Inflammatory macrophage treated with lipopolysaccharide for 4 hours (primary cell): ENCODE measurements around the gene TUT7.
"Not testable (repeated sequence)": the region's sequence is repeated elsewhere in the genome, so short reads cannot be mapped to it uniquely, and the experiment has no call there.

Experiments used
- DNase-seq: peaks from one replicate; pipeline ENCODE4 v3.0.0-alpha.2; 2020

Gene TUT7

GRCh38 chr9:86354011-86354817, at the start of gene TUT7:
Gene TUT7 (minus strand): TSS chr9:86354410. CDS start chr9:86353199, 1,211 bp downstream.
- DNase-seq: peak; percentile 96

DNA sequence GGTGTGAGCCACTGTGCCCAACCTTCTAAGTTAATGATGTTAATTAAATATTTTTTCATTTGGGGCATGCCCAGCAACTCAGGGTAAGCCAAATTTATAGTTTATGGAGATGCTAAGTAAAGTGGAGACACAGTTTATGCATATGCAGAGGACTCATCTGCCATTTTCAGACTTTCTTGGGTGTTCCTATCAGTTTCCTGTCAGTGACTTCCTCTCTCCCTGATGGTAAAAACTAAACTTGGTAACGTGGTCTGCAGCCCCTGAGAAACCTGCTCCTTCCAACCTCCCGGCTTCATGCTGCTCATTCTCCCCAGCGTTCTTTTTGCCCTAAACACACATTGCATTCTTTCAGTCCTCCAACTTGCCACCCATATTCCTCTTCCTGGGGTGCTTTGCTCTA, 48.4 kb upstream of the TUT7 start:
- DNase-seq: no peak

DNA sequence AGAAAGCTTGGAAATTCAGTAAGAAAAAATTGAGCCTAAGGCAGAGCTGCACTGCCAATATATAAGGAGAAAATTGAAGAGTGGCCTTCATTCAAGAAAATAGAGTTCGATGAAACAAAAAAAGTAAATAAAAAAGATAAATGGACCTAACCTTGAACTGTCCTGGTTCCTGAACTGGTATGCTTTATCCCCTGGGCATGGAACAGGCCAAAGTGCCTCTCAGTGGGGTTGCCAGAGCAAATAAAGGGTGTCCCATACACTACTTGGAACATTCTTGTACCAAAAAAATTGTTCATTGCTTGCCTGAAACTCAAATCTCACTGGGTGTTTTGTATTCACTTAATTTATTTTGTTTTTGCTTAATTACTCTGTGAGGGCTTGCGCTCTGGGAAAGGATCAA, 42.2 kb upstream of the TUT7 start:
- no peak for DNase-seq

DNA sequence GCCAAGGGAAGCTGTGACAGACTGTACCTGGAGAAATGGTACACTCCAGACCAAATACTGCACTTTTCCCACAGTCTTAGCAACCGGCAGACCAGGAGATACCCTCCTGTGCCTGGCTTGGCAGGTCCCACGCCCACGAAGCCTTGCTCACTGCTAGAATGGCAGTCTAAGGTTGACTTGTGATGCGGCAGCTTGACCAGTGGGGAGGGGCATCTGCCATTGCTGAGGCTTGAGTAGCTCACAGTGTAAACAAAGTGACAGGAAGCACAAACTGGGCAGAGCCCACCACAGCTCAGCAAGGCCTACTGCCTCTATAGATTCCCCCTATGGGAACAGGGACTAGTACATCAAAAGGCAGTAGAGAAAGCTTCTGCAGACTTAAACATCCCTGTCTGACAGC, 36.0 kb upstream of the TUT7 start:
- DNase-seq: not testable (repeated sequence)

DNA sequence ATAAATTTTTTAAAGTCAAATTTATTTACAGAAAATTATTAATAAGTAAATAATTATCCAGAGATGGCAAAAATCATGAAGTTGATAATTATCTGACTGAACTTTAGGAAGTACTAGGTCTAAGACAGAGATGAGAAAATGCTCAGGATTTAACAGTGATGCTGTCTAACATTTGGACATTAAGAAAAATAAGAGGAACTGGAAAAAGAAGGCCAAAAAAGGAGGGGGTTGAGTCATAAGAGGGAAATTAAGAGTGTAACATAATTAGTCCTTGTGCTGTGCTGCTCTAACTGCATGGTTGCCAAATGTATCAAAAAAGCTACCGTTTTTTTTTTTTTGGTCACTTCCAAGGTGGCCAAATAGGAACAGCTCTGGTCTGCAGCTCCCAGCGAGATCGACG, 35.4 kb upstream of the TUT7 start:
- DNase-seq: peak; percentile 35

DNA sequence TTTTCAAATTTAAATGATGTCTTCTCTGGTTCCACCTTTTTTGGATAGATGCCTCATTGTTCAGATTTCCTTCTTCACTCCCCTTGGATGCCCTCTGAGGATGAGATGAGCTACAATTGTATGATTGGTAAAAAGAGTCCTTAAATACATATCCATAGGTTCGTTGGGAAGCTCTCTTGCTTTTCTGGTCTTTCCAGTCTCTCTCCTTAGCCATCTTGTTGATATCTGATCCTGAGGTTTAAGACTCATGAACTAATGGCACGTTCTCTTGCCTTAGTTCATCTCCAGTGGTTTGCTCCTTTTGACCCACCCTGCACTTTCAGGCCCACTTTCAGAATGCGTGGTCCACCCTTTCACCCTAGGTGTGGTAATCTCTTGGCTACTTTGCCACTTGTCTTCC, 33.2 kb upstream of the TUT7 start:
- DNase-seq: no peak

- DNase-seq: not testable (repeated sequence)
These were observed 28.8 kb upstream of the TUT7 start for GRCh38 chr9:86383000-86383399.

- DNase-seq: no peak
These were observed 21.8 kb upstream of the TUT7 start for GRCh38 chr9:86376016-86376415.

GRCh38 chr9:86369810-86370209, 15.6 kb upstream of the TUT7 start:
- no peak for DNase-seq

DNA sequence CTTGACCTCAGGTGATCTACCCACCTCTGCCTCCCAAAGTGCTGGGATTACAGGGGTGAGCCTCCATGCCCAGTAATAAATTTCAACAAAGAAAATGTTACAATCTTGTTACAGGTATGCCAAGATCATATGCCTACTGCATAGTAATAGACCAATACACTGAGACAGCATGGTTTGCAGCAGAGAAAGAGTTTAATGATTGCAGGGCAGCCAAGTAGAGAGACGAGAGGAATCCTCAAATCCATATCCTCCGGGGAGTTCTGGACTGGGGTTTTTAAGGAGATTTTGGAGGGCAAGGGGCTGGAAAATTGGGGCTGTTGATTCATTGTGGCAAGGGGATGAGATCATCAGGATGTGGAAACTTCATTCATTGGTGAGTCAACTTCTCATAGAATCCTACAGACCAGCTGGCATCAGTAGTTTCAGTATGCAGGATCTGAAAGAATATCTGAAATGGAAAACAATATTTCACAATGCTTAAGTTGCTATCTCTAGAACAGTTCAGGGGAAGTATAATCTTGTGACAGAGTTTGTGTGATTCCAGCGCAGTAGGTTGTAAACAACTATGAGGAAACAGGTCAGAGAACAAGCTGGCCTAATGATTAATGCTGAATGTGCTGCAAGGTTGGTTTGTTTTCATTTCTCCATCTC, 14.8 kb upstream of the TUT7 start:
- peak; percentile 99 for DNase-seq

DNA sequence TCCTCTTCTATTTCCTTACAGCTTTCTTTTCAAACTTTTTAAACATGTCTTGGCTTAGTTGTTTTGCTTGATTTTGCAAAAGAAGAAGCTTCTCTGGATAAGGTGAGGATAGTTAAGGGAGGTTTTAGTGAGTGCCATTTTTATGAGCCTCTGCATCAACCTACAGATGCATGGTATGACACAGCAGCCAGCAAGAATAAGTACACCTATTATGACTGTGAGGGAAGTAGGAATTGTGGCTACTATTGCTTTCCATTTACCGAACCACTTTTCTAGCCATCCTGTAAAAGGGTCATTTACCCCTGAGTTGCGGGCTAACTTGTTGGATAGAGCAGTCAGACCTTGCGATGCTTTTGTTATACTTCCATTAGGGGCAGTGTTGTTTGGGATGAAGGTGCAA, 7.0 kb upstream of the TUT7 start:
- DNase-seq: no peak

- peak; percentile 73 for DNase-seq
These were observed 5.1 kb upstream of the TUT7 start for GRCh38 chr9:86359151-86359879.

DNA sequence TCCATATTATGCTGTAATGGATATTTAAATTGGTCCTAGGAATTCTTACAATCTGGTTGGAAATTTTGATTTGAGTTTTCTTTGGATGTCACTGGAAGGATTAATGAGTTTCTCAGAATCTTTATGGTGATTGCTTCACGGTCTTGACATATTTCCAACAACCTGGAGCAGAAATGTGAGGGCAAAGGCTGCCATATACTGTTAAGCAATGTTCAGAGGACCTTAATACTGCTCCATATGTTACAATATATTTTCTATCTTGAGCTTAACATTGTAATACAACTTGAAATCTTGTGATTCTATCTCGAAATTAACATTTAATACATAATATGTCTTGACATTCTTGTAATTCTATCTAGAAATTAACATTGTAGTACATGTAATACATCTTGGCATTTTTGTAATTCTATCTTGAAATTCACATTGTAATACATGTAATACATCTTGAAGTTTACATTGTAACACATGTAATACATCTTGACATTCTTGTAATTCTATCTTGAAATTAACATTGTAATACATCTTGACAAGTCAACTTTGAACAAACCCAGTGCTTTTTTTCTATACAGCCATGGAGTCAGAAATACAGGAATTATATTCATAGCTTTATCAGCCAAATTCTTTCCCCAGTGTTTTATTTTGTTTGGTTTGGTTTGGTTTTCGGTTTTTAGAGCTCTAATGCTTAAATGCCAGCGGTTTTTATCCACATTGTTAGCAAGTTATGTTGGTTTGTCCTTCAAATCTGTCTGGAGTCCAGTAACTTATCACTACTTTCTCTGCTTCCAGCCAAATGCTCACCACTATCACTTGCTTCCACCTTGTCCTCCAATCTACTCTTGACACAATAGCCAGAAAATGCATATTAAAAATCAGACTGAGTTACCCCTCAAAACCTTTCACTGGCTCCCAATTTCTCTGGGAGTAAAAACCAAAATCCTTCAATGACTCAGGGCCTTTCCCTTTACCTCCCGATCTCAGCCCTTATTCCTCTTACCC, 3.0 kb upstream of the TUT7 start:
- DNase-seq: no peak

DNA sequence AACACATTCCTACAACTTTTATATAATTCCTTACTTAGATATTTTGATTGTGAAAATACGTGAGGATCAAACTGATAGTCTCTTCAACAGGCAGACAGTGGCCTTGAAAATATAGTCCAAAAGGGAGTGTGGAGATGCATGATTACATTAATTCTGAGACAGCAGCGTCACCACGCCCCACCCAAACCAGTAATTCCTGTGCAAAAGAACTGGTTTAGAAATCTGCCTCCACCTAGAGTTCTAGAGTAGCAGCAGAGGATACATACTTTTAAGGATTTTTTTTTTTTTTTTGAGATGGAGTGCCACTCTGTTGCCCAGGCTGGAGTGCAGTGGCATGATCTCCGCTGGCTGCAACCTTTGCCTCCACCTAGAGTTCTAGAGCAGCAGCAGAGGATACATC, 1.6 kb upstream of the TUT7 start:
- no peak for DNase-seq

GRCh38 chr9:86354818-86355309, 654 bp upstream of the TUT7 start:
- peak; percentile 33 for DNase-seq

DNA sequence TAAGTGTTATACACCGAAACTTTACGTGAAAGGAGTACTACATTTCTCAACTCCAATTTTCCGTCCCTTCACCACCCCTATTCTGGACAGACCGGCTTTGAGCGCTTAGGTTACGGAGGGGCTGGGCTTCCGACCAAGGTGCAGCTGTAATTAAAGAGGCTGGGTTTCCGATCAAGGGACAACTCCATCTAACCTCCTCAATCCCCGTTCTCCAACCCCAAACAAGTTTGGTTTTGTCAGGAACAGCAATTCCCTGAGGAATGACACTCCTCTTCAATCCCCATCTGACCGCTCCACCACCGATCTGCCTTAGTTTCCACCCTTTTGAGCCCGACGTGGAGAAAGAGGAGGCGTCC, 577 bp downstream of the TUT7 start:
- DNase-seq: no peak

DNA sequence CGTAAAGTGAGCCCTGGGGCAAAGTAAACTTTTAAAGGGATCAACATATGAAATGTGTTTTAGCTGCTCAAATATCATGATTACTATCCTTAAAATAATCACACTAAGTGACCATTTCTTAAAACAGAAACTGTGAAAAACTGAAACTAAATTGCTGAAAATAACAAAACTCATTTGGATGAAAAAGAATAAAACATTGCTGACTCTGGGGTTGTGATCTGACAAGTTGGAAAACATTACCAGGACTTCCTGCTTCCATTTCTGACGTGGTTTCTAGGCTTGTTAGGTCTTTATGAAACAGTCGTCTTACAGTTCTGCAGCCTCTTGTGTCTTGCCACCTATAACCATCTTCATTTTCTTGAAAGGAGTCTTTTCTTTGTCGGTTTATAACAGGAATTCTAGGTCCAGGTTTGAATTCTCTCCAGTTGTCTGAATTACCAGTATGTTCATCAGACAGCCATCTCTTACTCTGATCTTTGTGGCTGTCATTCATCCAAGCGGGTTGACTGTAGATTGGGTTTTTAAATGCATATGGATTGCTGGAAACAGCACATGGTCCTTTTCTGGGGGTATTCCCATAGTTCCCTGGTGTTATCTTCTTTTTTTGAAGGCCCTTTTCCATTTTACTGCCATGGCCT, 1.7 kb downstream of the TUT7 start:
- peak; percentile 73 for DNase-seq

- DNase-seq: no peak
These were observed 2.3 kb downstream of the TUT7 start for GRCh38 chr9:86351880-86352279.

DNA sequence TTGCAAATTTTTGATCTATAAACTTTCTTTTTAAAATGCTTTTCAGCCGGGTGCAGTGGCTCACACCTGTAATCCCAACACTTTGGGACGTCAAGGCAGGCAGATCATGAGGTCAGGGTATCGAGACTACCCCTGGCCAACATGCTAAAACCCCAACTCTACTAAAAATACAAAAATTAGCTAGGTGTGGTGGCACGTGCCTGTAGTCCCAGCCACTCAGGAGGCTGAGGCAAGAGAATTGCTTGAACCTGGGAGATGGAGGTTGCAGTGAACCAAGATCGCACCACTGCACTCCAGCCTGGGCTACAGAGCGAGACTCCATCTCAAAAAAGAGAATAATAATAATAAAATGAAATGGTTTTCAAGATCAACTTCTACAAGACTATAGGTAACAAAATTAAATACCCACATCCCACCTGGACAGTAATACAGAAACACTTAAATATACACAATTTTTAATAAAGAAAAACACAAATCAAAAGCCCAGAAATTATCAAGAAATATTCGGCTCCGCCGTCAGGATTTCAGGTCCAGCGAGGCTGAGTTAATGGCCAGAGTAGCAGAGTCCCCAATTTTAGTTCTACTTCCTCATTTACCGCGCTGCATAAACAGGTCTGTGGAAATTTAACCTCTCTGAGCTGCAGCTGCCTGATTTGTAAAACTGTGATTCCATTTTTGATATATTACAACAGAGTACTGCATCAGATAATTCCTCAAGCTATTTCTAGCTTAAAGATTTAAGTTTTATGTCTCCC, 4.0 kb downstream of the TUT7 start:
- DNase-seq: peak; percentile 76

GRCh38 chr9:86349271-86349670, 4.9 kb downstream of the TUT7 start:
- DNase-seq: no peak

- DNase-seq: peak; percentile 53
These were observed 6.2 kb downstream of the TUT7 start for GRCh38 chr9:86347991-86348390.
